ENCODE results near the gene C2orf80.
A peak's percentile ranks its signal among the peaks of the same experiment; 100 is the strongest.

C2orf80 gene

GRCh38 chr2:208163489-208163888 is 26.3 kb downstream of the C2orf80 start, which contains the start of gene CRYGA:
CRYGA (minus strand) TSS chr2:208163589; CDS start chr2:208163556, 33 bp downstream.
- TF ChIP-seq CTCF (conservative IDR thresholded peaks at IDR 0.05; ENCODE audit: low read length): no peak
- no peak within 1 kb of the TSS for H3K4me3 ChIP-seq (ENCODE audit: low read length)
- DNase-seq (ENCODE audit: low read depth): no peak

DNA sequence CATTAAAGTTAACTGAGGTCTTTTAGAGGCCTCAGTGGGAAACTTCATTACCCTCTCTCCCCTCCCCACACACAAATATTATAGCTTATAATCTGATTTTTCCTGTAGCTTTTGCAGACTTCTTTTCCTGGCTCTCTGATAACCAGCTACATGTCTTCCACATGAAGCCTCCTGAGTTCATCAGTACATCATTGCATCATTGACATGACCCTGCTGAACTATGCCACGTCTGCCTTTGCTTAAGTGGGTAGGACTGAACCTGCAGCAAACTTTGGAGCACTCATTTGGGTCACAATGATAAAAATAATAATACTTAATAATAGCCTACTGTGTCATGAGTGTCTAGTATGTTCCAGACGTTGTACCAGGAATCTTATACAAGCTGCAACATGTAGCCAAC is 33.4 kb downstream of the C2orf80 start:
- TF ChIP-seq CTCF (conservative IDR thresholded peaks at IDR 0.05; ENCODE audit: low read length): no peak
- H3K4me3 ChIP-seq (ENCODE audit: low read length): no peak overlapping the region
- no peak for DNase-seq (ENCODE audit: low read depth)

DNA sequence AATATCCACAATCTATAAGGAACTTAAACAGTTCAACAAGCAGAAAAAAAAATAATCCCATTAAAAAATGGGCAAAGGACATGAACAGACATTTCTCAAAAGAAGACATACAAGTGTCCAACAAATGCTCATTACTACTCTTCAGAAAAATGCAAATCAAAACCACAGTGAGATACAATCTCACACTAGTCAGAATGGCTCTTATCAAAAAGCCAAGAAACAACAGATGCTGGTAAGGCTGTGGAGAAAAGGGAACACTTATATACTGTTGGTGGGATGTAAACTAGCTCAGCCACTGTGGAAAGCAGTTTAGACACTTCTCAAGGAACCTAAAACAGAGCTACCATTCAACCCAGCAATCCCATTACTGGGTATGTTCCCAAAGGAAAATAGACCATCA is 36.7 kb downstream of the C2orf80 start:
- no peak for TF ChIP-seq CTCF (conservative IDR thresholded peaks at IDR 0.05; ENCODE audit: low read length)
- no peak for DNase-seq (ENCODE audit: low read depth)
- H3K4me3 ChIP-seq (ENCODE audit: low read length): no peak overlapping the region

DNA sequence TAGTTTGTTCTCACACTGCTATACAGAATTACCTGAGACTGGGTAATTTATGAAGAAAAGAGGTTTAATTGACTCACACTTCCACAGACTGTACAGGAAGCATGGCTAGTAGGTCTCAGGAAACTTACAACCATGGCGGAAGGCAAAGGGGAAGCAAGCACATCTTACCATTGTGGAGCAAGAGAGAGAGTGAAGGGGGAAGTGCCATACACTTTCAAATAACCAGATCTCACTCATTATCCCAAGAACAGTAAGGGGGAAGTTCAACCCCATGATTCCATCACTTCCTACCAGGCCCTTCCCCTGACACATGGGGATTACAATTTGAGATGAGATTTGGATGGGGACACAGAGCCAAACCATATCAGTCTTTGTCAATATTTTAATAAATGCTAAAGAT is 38.9 kb downstream of the C2orf80 start:
- TF ChIP-seq CTCF (conservative IDR thresholded peaks at IDR 0.05; ENCODE audit: low read length): no peak
- DNase-seq (ENCODE audit: low read depth): no peak
- no peak overlapping the region for H3K4me3 ChIP-seq (ENCODE audit: low read length)

DNA sequence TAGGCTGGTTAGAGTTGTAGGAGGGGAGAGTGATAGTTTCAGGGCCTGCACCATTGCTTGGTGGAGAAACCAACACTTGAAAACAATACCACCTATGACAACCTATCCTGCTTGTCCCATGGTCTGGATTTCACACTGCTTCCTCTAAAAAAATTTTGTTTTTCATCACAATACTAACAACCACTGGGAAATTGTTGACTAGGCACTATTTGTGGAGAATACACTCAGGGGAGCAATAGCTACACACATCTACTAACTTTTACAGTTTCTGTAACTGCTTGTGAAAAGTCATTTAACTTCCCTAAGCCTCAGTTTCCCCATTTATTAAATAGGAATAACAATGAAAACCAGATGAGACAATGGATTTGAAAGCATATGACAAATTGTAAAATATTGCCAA is 39.7 kb downstream of the C2orf80 start:
- no peak for TF ChIP-seq CTCF (conservative IDR thresholded peaks at IDR 0.05; ENCODE audit: low read length)
- DNase-seq (ENCODE audit: low read depth): no peak

DNA sequence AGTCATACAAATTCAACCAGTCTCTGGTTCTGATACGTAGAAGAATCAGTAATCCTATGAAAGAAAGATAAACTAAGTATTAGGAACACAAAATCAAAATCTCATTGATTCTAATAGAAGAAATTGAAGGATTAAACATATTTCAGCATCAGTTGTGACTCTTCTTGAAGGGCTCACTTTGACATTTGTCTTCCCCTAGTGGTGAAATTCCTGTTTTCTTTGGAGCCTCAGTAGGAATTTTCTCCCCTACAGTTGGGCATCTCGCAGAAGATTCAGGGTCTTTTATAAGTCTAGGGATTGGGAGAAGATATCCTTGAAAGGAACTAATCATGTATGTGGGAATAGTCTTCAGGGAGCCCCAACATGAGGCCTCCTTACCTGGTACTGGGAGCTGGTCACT is 41.0 kb downstream of the C2orf80 start:
- peak; percentile 10; the same call in 1 of the 2 replicates for TF ChIP-seq CTCF (conservative IDR thresholded peaks at IDR 0.05; ENCODE audit: low read length)
- no peak overlapping the region for H3K4me3 ChIP-seq (ENCODE audit: low read length)
- no peak for DNase-seq (ENCODE audit: low read depth)

More for the DNA sequence above, 39.7 kb downstream of the C2orf80 start:
- H3K4me3 ChIP-seq (ENCODE audit: low read length): no peak overlapping the region

DNA sequence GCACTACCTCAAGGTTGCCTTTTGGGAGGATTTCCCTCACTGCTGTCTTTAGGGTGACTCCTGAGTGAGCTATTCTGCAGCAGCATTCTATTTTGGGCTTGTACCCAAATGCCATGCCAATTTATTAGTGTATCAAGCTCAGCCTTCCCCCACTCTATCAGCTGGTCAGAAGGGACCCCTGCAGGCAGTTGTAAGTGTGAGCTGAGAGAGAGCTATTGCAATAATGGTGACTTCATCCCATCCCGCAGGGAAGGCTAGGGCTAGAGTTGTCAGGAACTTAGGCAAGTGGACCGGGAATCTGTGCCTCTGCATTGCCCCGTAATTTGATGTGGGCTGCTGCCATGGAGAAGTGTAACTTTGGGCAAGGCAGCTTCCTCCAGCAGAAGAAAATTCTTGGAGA is 42.1 kb downstream of the C2orf80 start:
- no peak for TF ChIP-seq CTCF (conservative IDR thresholded peaks at IDR 0.05; ENCODE audit: low read length)
- no peak for DNase-seq (ENCODE audit: low read depth)
- no peak overlapping the region for H3K4me3 ChIP-seq (ENCODE audit: low read length)
